ENCODE measurements around the gene ACTA1.

Gene ACTA1

DNA sequence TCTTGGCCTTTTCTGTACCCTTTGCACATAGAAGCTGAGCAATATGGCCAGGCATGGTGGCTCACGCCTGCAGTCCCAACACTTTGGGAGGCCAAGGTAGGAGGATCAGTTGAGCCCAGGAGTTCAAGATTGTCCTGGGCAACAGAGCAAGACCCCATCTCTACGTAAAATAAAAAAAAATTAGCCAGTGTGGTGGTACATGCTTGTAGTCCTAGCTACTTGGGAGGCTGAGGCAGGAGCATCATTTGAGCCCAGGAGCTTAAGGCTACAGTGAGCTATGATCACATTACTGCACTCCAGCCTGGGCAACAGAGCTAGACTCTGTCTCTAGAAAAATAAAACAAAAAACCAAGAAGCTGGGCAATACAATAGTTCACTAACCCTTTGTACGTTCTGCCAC, 6.3 kb downstream of the ACTA1 start:
- no peak for TF ChIP-seq CREB1 (IDR thresholded peaks at IDR 0.05; ENCODE audit: low read depth)
- TF ChIP-seq ZBTB7A (IDR thresholded peaks at IDR 0.05; ENCODE audit: low read depth) = no peak
- TF ChIP-seq, protein P1, sequence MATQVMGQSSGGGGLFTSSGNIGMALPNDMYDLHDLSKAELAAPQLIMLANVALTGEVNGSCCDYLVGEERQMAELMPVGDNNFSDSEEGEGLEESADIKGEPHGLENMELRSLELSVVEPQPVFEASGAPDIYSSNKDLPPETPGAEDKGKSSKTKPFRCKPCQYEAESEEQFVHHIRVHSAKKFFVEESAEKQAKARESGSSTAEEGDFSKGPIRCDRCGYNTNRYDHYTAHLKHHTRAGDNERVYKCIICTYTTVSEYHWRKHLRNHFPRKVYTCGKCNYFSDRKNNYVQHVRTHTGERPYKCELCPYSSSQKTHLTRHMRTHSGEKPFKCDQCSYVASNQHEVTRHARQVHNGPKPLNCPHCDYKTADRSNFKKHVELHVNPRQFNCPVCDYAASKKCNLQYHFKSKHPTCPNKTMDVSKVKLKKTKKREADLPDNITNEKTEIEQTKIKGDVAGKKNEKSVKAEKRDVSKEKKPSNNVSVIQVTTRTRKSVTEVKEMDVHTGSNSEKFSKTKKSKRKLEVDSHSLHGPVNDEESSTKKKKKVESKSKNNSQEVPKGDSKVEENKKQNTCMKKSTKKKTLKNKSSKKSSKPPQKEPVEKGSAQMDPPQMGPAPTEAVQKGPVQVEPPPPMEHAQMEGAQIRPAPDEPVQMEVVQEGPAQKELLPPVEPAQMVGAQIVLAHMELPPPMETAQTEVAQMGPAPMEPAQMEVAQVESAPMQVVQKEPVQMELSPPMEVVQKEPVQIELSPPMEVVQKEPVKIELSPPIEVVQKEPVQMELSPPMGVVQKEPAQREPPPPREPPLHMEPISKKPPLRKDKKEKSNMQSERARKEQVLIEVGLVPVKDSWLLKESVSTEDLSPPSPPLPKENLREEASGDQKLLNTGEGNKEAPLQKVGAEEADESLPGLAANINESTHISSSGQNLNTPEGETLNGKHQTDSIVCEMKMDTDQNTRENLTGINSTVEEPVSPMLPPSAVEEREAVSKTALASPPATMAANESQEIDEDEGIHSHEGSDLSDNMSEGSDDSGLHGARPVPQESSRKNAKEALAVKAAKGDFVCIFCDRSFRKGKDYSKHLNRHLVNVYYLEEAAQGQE (IDR thresholded peaks at IDR 0.05; ENCODE audit: low read depth) = no peak
- no peak for TF ChIP-seq CEBPB (IDR thresholded peaks at IDR 0.05)
- no peak for TF ChIP-seq TAF1 (IDR thresholded peaks at IDR 0.05; ENCODE audit: low read depth)
- no peak for TF ChIP-seq EGR1 (IDR thresholded peaks at IDR 0.05)
- TF ChIP-seq EP300 (IDR thresholded peaks at IDR 0.05; ENCODE audit: borderline replicate concordance) = no peak
- no peak for TF ChIP-seq RAD21 (IDR thresholded peaks at IDR 0.05; ENCODE audit: low read depth)
- TF ChIP-seq TEAD4 (IDR thresholded peaks at IDR 0.05) = no peak
- TF ChIP-seq, protein P2, sequence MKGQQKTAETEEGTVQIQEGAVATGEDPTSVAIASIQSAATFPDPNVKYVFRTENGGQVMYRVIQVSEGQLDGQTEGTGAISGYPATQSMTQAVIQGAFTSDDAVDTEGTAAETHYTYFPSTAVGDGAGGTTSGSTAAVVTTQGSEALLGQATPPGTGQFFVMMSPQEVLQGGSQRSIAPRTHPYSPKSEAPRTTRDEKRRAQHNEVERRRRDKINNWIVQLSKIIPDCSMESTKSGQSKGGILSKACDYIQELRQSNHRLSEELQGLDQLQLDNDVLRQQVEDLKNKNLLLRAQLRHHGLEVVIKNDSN (IDR thresholded peaks at IDR 0.05) = no peak
- TF ChIP-seq NFIC (IDR thresholded peaks at IDR 0.05) = no peak
- no peak for TF ChIP-seq YY1 (IDR thresholded peaks at IDR 0.05; ENCODE audit: low read depth)
- no peak for TF ChIP-seq TCF12 (IDR thresholded peaks at IDR 0.05; ENCODE audit: low read depth)
- TF ChIP-seq FOXM1 (IDR thresholded peaks at IDR 0.05; ENCODE audit: borderline replicate concordance, low read depth) = no peak
- TF ChIP-seq, protein P3, sequence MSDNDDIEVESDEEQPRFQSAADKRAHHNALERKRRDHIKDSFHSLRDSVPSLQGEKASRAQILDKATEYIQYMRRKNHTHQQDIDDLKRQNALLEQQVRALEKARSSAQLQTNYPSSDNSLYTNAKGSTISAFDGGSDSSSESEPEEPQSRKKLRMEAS (IDR thresholded peaks at IDR 0.05) = no peak

DNA sequence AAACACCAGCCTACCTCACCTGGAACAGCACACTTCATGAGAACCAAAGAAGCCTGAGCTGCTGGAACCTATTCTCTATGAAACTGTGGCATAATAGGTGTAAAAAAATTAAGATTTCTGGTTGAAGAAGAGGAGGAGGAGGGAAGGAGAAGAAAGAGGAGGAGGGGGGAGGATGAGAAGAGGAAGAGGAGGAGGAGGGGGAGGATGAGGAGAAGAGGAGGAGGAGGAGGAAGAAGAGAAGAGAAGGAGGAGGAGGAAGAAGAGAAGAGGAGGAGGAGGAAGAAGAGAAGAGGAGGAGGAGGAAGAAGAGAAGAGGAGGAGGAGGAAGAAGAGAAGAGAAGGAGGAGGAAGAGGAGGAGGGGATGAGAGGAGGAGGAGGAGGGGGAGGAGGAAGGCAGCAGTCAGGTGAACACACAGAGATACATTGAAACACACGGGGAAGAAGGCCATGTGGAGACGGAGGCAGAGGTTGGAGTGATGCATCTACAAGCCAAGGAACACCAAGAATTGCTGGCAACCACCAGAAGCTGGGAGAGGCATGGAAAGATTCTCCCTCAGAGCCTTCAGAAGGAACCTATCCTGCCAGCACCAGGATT, 8.2 kb downstream of the ACTA1 start:
- TF ChIP-seq TEAD4 (IDR thresholded peaks at IDR 0.05) (no peak), CEBPB (IDR thresholded peaks at IDR 0.05) (no peak), ZBTB7A (IDR thresholded peaks at IDR 0.05; ENCODE audit: low read depth) (no peak), TCF12 (IDR thresholded peaks at IDR 0.05; ENCODE audit: low read depth) (no peak), EP300 (IDR thresholded peaks at IDR 0.05; ENCODE audit: borderline replicate concordance) (no peak), YY1 (IDR thresholded peaks at IDR 0.05; ENCODE audit: low read depth) (no peak), CREB1 (IDR thresholded peaks at IDR 0.05; ENCODE audit: low read depth) (no peak), FOXM1 (IDR thresholded peaks at IDR 0.05; ENCODE audit: borderline replicate concordance, low read depth) (no peak), TAF1 (IDR thresholded peaks at IDR 0.05; ENCODE audit: low read depth) (no peak), RAD21 (IDR thresholded peaks at IDR 0.05; ENCODE audit: low read depth) (no peak), NFIC (IDR thresholded peaks at IDR 0.05) (no peak), EGR1 (IDR thresholded peaks at IDR 0.05) (no peak)
- TF ChIP-seq, protein P3 (IDR thresholded peaks at IDR 0.05) = no peak
- TF ChIP-seq, protein P1 (IDR thresholded peaks at IDR 0.05; ENCODE audit: low read depth) = no peak
- TF ChIP-seq, protein P2 (IDR thresholded peaks at IDR 0.05) = no peak

DNA sequence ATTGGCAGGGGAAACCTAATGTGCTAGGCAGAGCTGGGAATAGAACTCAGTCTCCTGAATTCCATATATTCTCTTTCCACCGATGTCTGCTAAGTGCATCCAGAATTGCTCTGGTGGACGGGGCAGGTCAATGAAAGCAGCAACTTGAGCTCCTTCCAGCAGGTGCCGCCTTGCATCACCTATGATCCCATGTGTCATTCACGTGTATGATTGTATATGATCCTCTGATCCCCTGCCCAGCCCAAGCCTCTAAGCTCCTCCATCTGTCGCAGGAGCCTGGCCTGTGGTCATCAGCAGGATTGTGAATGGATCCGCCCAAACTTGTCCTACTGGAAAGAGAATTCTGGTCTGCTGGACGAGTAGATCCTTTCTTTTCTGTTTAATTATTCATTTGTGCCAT, 13.1 kb downstream of the ACTA1 start:
- TF ChIP-seq RAD21 (IDR thresholded peaks at IDR 0.05; ENCODE audit: low read depth) (peak; percentile 30; the same call in 1 of the 2 replicates), TCF12 (IDR thresholded peaks at IDR 0.05; ENCODE audit: low read depth) (no peak)

DNA sequence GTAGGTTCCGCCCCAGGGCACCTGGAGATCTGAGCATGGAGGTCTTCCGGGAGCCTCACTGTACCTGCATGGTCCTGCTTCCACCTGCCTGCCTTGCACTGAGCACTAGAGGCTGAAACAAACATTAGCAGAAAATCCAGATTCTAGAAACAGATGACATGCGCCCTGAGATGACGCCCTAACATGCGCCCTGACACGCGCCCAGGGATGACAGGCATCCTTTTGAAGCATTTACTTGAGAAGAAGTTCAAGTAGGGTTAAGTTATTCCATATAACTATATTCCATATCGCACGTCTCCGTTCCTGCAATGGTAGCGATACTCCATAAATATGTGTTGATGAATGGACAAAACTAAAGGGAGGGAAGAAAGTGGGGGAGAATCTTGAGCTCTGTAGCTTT, 13.7 kb downstream of the ACTA1 start:
- TF ChIP-seq RAD21 (IDR thresholded peaks at IDR 0.05; ENCODE audit: low read depth) (no peak), FOXM1 (IDR thresholded peaks at IDR 0.05; ENCODE audit: borderline replicate concordance, low read depth) (no peak), YY1 (IDR thresholded peaks at IDR 0.05; ENCODE audit: low read depth) (no peak)
- TF ChIP-seq, protein P2 (IDR thresholded peaks at IDR 0.05) = no peak

DNA sequence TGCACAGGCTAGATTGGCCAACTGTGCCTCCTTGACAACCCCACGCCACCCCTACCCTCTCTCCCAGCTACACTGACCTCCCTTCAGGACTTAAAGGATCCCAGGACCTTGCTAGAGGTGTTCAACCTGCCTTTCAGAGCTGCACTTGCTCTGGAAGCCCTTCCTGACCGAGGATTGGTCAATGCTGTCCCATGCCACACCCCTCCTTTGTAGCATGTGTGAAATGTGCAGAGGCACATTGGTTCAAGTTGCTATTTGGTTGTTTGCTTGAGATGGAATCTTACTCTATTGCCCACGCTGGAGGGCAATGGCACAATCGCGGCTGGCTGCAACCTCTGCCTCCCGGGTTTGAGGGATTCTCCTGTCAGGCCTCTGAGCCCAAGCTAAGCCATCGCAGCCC, 21.8 kb downstream of the ACTA1 start:
- TF ChIP-seq YY1 (IDR thresholded peaks at IDR 0.05; ENCODE audit: low read depth) (no peak), CREB1 (IDR thresholded peaks at IDR 0.05; ENCODE audit: low read depth) (no peak), TEAD4 (IDR thresholded peaks at IDR 0.05) (no peak), RAD21 (IDR thresholded peaks at IDR 0.05; ENCODE audit: low read depth) (no peak), FOXM1 (IDR thresholded peaks at IDR 0.05; ENCODE audit: borderline replicate concordance, low read depth) (no peak), EP300 (IDR thresholded peaks at IDR 0.05; ENCODE audit: borderline replicate concordance) (no peak)
- TF ChIP-seq, protein P3 (IDR thresholded peaks at IDR 0.05) = no peak
- TF ChIP-seq, protein P1 (IDR thresholded peaks at IDR 0.05; ENCODE audit: low read depth) = no peak

Measured in Ishikawa (cell line).